HepG2 (cell line): Measurements from ENCODE around the gene AFAP1. TPM values are rescaled to one million over a fixed set of nuclear protein-coding genes. Genes with fewer than 3 reads are reported as not detected.

Experiments
- ATAC-seq: fragments of 200-7000 bp; cut with Tn5 transposase; 3 replicates; pipeline ENCODE4 v1.9.1; 2020; ENCODE audit warnings: mild to moderate bottlenecking, moderate library complexity
- BruUV-seq: library from RNA; stranded (reverse); fragments of 400-500 nt; replicated peaks from 2 replicates; lab custom pipeline; 2021; lab: Mats Ljungman, UMichigan
- CTCF ChIA-PET: fragments of 300-600 bp; formaldehyde crosslinking; extraction: SDS; loops from one replicate; lab custom pipeline; 2021; ENCODE audit warnings: low total read pairs, inconsistent platforms, low intra/inter-chr PET ratio; lab: Yijun Ruan, JAX
- POLR2A ChIA-PET: fragments of 350-600 bp; sonication (Branson Sonifier 250); formaldehyde crosslinking; loops from one replicate; lab custom pipeline; 2020; ENCODE audit warnings: antibody characterized with exemption, inconsistent platforms; lab: Yijun Ruan, JAX
- DNase-seq: peaks from one replicate; pipeline ENCODE4 v3.0.0-alpha.2; 2015; ENCODE audit warnings: low spot score
- FAIRE-seq: peaks from 3 replicates; lab custom pipeline; 2011; peaks lifted over from hg19 to GRCh38; lab: Jason Lieb, UNC
- H2AFZ ChIP-seq: one replicate; pipeline ENCODE4 v1.6.1; 2011; ENCODE audit warnings: low read length, inconsistent platforms
- H3K27ac ChIP-seq: fragments of 300-600 bp; 3 replicates; pipeline ENCODE4 v1.8.0; 2011; ENCODE audit warnings: mixed run types, mild to moderate bottlenecking, mixed read lengths, low read length, inconsistent platforms; ENCODE audit not compliant: insufficient read depth; ENCODE audit errors: extremely low read length
- H3K27me3 ChIP-seq, 2 experiments: fragments of 200-600 bp in 1 of 2; 2 replicates in 1 of 2; 3 replicates in 1 of 2; pipeline versions ENCODE4 v1.6.0 to v1.8.0; 2011; ENCODE audit warnings: low read length in 2 of 2, mild to moderate bottlenecking in 2 of 2, moderate library complexity in 2 of 2, inconsistent platforms in 1 of 2; ENCODE audit not compliant: insufficient read depth in 2 of 2, control insufficient read depth in 1 of 2
- H3K36me3 ChIP-seq, 2 experiments: fragments of 200-600 bp in 1 of 2; replicated peaks in 1 of 2; 2 replicates in 1 of 2; 3 replicates in 1 of 2; pipeline versions ENCODE4 v1.5.1 to v1.8.0; 2011; ENCODE audit warnings: low read length in 2 of 2, inconsistent platforms in 1 of 2; ENCODE audit not compliant: insufficient read depth in 2 of 2, control insufficient read depth in 1 of 2
- H3K4me1 ChIP-seq: 2 replicates; pipeline ENCODE4 v1.5.1; 2012; ENCODE audit warnings: low read length, inconsistent platforms; ENCODE audit not compliant: insufficient read depth
- H3K4me2 ChIP-seq: 2 replicates; pipeline ENCODE4 v1.6.0; 2011; ENCODE audit warnings: low read depth, low read length, inconsistent platforms
- H3K4me3 ChIP-seq, 3 experiments: fragments of 200-600 bp in 1 of 3; sonication (generic), shearing (Covaris generic) in 1 of 3; replicated peaks in 1 of 3; 2 replicates each; pipeline ENCODE4 v1.5.1; 2011 to 2016; ENCODE audit warnings: low read length in 3 of 3, inconsistent platforms in 2 of 3, low read depth in 2 of 3, mild to moderate bottlenecking in 2 of 3, control low read depth in 1 of 3, mixed read lengths in 1 of 3; ENCODE audit not compliant: insufficient read depth in 1 of 3
- H3K79me2 ChIP-seq: one replicate; pipeline ENCODE4 v1.6.1; 2011; ENCODE audit warnings: low read length, inconsistent platforms; ENCODE audit not compliant: insufficient read depth
- H3K9ac ChIP-seq: 2 replicates; pipeline ENCODE4 v1.6.0; 2011; ENCODE audit warnings: mild to moderate bottlenecking, low read depth, low read length, inconsistent platforms; ENCODE audit not compliant: insufficient read depth
- H3K9me3 ChIP-seq: 2 replicates; pipeline ENCODE4 v1.5.1; 2012; ENCODE audit warnings: mild to moderate bottlenecking, low read length
- H4K20me1 ChIP-seq: 2 replicates; pipeline ENCODE4 v1.6.0; 2011; ENCODE audit warnings: inconsistent platforms, mild to moderate bottlenecking, low read length, moderate library complexity; ENCODE audit not compliant: insufficient read depth
- ADNP ChIP-seq: sonication (generic); formaldehyde crosslinking; IDR thresholded peaks from 2 replicates; pipeline ENCODE4 v1.4.0; 2020; ENCODE audit warnings: missing genetic modification reagents
- ETV5 ChIP-seq: IDR thresholded peaks from 2 replicates; pipeline ENCODE4 v1.6.1; 2018; ENCODE audit warnings: missing biosample characterization, missing genetic modification reagents, inconsistent platforms, borderline replicate concordance
- HCFC1 ChIP-seq: fragments of 150-350 bp; IDR thresholded peaks from 2 replicates; pipeline ENCODE4 v1.6.1; 2014; ENCODE audit warnings: low read depth, low read length
- HIC2 ChIP-seq: sonication (generic); formaldehyde crosslinking; IDR thresholded peaks from 2 replicates; pipeline ENCODE4 v1.9.0; 2022; ENCODE audit warnings: low read depth, missing genetic modification reagents
- MLX ChIP-seq: IDR thresholded peaks from 2 replicates; pipeline ENCODE4 v1.6.1; 2016
- NR2F6 ChIP-seq, 2 experiments: IDR thresholded peaks; 2 replicates each; pipeline ENCODE4 v1.6.1; 2016; ENCODE audit warnings: antibody characterized with exemption in 1 of 2, mild to moderate bottlenecking in 1 of 2
- SALL1 ChIP-seq: sonication (generic); formaldehyde crosslinking; IDR thresholded peaks from 2 replicates; pipeline ENCODE4 v1.8.0; 2022; ENCODE audit warnings: mild to moderate bottlenecking, missing genetic modification reagents
- TGIF2 ChIP-seq: IDR thresholded peaks from 2 replicates; pipeline ENCODE4 v1.6.1; 2016; ENCODE audit warnings: control low read depth, missing compliant biosample characterization
- TRAFD1 ChIP-seq: sonication (generic); formaldehyde crosslinking; IDR thresholded peaks from 2 replicates; pipeline ENCODE4 v1.5.1; 2020; ENCODE audit warnings: missing genetic modification reagents, mild to moderate bottlenecking, borderline replicate concordance
- ZBTB21 ChIP-seq: sonication (generic); formaldehyde crosslinking; IDR thresholded peaks from 2 replicates; pipeline ENCODE4 v1.4.0; 2020; ENCODE audit warnings: missing genetic modification reagents
- ZBTB33 ChIP-seq: sonication (generic); formaldehyde crosslinking; IDR thresholded peaks from 2 replicates; pipeline ENCODE4 v1.4.0; 2020; ENCODE audit warnings: missing genetic modification reagents
- ZMYM3 ChIP-seq: sonication (generic); formaldehyde crosslinking; IDR thresholded peaks from 2 replicates; pipeline ENCODE4 v1.5.1; 2020; ENCODE audit warnings: mild to moderate bottlenecking, missing genetic modification reagents
- ZNF563 ChIP-seq: sonication (generic); formaldehyde crosslinking; IDR thresholded peaks from 2 replicates; pipeline ENCODE4 v1.8.0; 2022; ENCODE audit warnings: mild to moderate bottlenecking, moderate library complexity, missing genetic modification reagents
- ZNF747 ChIP-seq: sonication (generic); formaldehyde crosslinking; IDR thresholded peaks from 2 replicates; pipeline ENCODE4 v1.8.1; 2023; ENCODE audit warnings: missing genetic modification reagents, mild to moderate bottlenecking, borderline replicate concordance
- ZNF768 ChIP-seq: sonication (generic); formaldehyde crosslinking; IDR thresholded peaks from 2 replicates; pipeline ENCODE4 v1.4.0; 2020; ENCODE audit warnings: missing genetic modification reagents
- ZSCAN20 ChIP-seq: sonication (generic); formaldehyde crosslinking; IDR thresholded peaks from 2 replicates; pipeline ENCODE4 v1.4.0; 2020; ENCODE audit warnings: missing genetic modification reagents, mild to moderate bottlenecking, borderline replicate concordance
- WGBS: methylation state at CpG from one replicate; pipeline ENCODE4 v1.1.6; 2017; ENCODE audit warnings: low lambda C conversion rate; 5-methylcytosine and 5-hydroxymethylcytosine counted together
- in situ Hi-C: cut with HindIII; loops from 2 replicates; pipeline ENCODE4 v1.10.0; 2017; ENCODE audit warnings: low pct_unique_long_range_greater_than_20kb; ENCODE audit not compliant: extremely low pct_ligation_motif_present
- intact Hi-C: fragments of 100-400 bp; cut with micrococcal nuclease; formaldehyde crosslinking; loops from one replicate; pipeline ENCODE4 v1.10.0; 2022; ENCODE audit not compliant: unreplicated experiment
- polyA plus RNA-seq, 8 experiments: library from polyadenylated mRNA; depleted of rRNA in 3 of 8; stranded (reverse) in 7 of 8; unstranded in 1 of 8; fragments of >200 nt; fragmentation: Illumina TruSeq in 4 of 8; extraction: Trizol in 4 of 8; gene quantifications; 2 replicates each; pipeline versions ENCODE4 v1.2.1 to v1.2.3, GENCODE V29; 2011 to 2016; ENCODE audit warnings: low read depth in 4 of 8, missing spikeins in 1 of 8, mixed read lengths in 1 of 8; ENCODE audit not compliant: insufficient read depth in 1 of 8
- total RNA-seq, 5 experiments: library from RNA; depleted of rRNA; stranded (reverse); fragments of >200 nt; fragmentation: Illumina TruSeq; extraction: Trizol; gene quantifications; 2 replicates each; pipeline ENCODE4 v1.2.3, GENCODE V29; 2016; ENCODE audit warnings: low read depth in 1 of 5

The AFAP1 gene
- total and polyA plus RNA-seq, 2 of the 13 experiments (the other 11 are each of a cell fraction or from before 2014, with no cell fraction given): 2.5 TPM

GRCh38 chr4:7971881-7972500 lies 32.3 kb upstream of the AFAP1 start (continued):
- TF ChIP-seq ZNF747 (CRISPR knock-in tag) (no peak), ZBTB21 (CRISPR knock-in tag) (peak; percentile 57; the same call in 1 of the 2 replicates), HCFC1 (no peak), ZBTB33 (CRISPR knock-in tag) (peak; percentile 92), ADNP (CRISPR knock-in tag) (0 out of 2 replicates have a peak, but pooled peaks have one; percentile 65), TRAFD1 (no peak), MLX (no peak)

GRCh38 chr4:7971159-7971631 lies 31.5 kb upstream of the AFAP1 start:
- no peak overlapping the region for H3K27ac ChIP-seq
- DNase-seq (no peak), ATAC-seq (no peak), FAIRE-seq (no peak)
- peak overlapping the region; percentile 57 for H3K9ac ChIP-seq
- no peak overlapping the region for H2AFZ ChIP-seq
- POLR2A ChIA-PET: no interaction called here
- peak overlapping the region; percentile 75 for H3K4me2 ChIP-seq
- in situ Hi-C loops: no loop called here
- TF ChIP-seq TGIF2 (CRISPR knock-in tag) (no peak), SALL1 (CRISPR knock-in tag) (peak; percentile 33; the same call in 1 of the 2 replicates), ETV5 (CRISPR knock-in tag) (peak; percentile 15; the same call in 1 of the 2 replicates), ZSCAN20 (CRISPR knock-in tag) (no peak), ZMYM3 (peak; percentile 71), ZNF563 (0 out of 2 replicates have a peak, but pooled peaks have one; percentile 10), HIC2 (CRISPR knock-in tag) (peak; percentile 73; the same call in 1 of the 2 replicates), ZNF768 (CRISPR knock-in tag) (peak; percentile 99), NR2F6 (IDR thresholded peaks at IDR 0.05) (no peak), NR2F6 (CRISPR knock-in tag; IDR thresholded peaks at IDR 0.05) (peak; percentile 9; the same call in 1 of the 2 replicates)
- H3K4me1 ChIP-seq: peaks cover 75% of the 10 kb centered on the region
- H3K27me3 ChIP-seq: peaks cover 2 to 4% of the 10 kb centered on the region in 2 experiments; a peak in 3 of 5 replicates
- CTCF ChIA-PET: no interaction called here
- intact Hi-C loops: no loop called here
- no peaks in the 10 kb centered on the region for H4K20me1 ChIP-seq
- BruUV-seq: no TSS peak
- no peaks in the 10 kb centered on the region for H3K36me3 ChIP-seq
- no peaks in the 10 kb centered on the region for H3K9me3 ChIP-seq
- WGBS: no CpG with 5 or more reads among the region's 2 CpGs
- H3K79me2 ChIP-seq: no peaks in the 10 kb centered on the region
- H3K4me3 ChIP-seq: peak overlapping the region; percentile 15 to 73 (median 57); a peak in 5 of 6 replicates
